CD4-positive, alpha-beta T cell treated with Interleukin-4 for 1 hour (primary cell): ENCODE data around the gene KIAA1217.

Experiments used
- DNase-seq, 2 donors: peaks; one replicate each; pipeline ENCODE4 v3.0.0-alpha.2; 2020 to 2022

The KIAA1217 gene

DNA sequence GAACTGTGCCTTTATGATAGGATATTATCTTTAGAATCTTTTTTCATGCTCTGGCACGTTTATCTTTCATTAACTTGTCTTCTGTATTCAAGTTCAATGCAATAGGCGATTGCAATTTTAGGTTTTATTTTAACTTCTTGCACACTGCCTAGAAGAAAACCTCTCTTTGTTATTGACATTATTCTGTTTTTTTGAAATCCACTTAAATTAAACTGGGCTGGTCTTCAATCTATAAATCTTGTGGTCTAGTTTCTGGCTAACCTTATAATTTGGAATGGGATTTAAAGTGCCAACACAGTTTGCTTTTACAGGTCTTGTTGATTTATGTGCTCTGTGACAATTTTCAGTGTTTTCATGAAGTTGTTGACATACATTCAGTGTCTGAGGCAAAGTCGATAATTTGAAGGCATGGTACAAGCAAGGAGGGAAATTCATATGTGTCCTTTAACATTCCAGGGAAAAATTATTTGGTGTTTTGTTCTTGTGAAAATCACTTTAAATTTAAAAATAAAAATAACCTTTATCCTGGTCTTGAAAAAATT is 240.9 kb downstream of the KIAA1217 start:
- DNase-seq: no peak

- peak in 1 of 2 donors; percentile 10 for DNase-seq
Observed at GRCh38 chr10:24451325-24451820, 242.4 kb downstream of the KIAA1217 start.

GRCh38 chr10:24452030-24452429 is 243.1 kb downstream of the KIAA1217 start:
- DNase-seq: no peak

DNA sequence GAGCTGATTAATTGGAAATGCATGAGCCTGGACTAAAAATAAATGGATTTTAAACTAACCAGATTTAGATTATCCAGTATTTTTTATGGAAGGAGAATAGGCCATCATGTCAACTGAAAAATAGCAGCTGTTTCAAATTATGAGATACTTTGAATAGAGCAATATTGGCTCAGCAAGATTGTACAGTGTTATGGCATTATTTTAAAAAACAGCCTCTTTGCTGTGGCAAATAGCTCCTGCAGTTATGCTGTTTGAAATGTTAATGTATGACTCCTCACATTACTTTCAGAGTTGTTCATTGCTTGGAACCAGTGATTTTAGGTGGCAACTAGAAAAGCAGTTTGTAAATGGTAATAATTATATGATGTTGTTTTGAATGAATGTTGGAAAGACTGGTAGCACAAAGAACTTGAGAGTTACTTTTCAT is 244.5 kb downstream of the KIAA1217 start:
- no peak for DNase-seq

DNA sequence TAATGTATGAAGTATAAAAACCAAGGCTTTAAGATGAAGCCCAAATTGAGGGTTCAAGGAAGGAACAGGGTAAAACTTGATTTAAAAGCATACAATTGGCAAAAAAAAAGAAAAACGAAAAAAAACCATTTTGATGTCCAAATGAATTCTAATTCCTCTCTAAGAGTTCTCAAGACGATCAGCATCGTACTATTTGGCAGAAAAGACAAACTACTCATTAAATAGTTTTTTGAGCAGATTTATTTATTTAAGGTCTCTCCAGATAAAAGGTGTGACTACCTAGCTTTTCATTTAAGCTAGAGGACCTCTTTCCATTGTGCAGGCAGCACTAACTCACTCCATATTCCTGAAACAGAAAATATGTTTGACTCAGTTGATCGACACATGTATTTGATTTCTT is 245.0 kb downstream of the KIAA1217 start:
- no peak for DNase-seq

DNA sequence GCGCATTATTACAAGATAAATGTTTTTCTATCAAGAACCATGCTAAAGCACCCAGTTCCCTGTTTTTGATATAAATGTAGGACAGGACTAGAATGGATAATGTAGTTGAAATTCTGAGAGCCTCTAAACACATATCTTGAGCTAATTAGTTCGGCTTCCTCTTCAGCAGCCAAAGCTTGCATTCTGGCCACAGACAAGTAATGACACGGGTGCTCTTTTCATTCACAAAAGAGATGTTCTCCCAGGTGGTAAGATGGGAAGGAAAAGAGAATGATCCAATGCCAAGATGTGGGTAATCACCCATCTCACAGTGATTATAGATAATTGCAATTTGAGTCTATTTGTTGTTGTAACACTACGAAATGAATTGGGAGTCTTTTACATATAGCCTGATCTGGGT is 246.5 kb downstream of the KIAA1217 start:
- DNase-seq: no peak

DNA sequence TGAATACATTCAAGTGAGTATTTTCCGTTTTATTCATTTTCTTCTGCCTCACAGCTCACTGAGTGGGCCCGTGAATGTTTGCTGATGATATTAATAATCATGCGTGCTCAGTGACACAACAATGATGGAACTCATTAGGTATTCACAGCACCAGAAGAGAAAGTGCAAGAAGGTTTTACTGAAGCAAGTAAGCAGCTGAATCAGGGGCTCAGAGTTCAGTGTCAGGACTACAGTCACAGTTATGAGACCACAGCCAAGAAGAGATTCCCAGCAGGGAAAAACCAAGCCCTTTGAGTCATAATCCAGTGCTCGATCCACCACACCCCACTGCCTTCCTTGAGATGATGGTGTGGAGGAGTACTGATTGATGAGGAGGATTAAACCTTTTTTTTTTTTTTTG is 247.4 kb downstream of the KIAA1217 start:
- DNase-seq: no peak

DNA sequence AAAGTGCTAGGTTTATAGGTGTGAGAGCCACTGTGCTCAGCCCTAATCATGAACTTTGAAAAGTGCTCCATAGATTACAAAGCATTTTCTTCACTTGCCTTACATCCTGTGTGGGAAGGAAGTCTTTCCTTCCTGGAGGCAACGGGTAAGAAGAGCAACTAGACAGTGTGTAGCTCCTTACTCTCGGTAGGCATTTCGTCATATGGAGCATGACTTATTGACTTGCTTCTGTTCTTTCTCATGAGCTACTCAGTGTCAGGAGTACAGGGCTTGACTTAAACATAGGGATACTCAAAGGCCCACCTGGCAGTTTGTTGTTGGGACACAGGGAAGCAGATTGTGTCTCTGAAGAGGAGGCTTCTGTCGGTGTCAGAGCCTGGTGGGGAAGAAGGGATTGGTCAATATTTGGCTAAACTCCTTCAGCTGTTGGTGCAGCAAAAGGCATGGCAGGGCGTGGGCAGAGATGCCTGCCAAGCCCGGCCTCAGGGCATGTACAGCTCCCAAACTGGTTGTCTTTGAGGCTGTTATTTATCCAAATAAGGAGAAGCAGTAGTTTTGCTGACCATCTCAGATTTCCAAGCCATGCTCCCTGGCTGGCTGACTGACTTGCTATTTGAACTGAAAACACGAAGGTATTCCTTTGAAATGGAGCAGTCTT is 248.9 kb downstream of the KIAA1217 start:
- no peak for DNase-seq

DNA sequence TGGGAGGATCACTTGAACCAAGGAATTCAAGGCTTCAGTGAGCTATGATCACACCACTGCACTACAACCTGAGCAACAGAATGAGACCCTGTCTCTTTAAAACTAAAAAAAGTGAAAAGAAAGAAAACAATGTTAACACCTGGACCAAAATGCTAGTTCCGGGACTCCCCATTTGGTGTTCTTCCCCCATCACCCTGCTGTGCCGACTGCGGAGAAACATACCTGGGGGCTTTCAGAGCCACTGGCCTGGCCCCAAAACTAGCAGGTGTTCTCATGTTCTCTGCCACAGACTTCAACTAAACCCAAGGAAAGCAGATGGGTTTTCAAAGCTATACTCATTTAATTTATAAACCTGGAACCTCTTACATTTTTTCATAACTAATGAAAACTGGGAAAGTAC is 250.9 kb downstream of the KIAA1217 start:
- DNase-seq: no peak

GRCh38 chr10:24462291-24462813 is 253.4 kb downstream of the KIAA1217 start:
- no peak for DNase-seq

- DNase-seq: no peak
Observed at GRCh38 chr10:24462889-24463552, 254.1 kb downstream of the KIAA1217 start.

DNA sequence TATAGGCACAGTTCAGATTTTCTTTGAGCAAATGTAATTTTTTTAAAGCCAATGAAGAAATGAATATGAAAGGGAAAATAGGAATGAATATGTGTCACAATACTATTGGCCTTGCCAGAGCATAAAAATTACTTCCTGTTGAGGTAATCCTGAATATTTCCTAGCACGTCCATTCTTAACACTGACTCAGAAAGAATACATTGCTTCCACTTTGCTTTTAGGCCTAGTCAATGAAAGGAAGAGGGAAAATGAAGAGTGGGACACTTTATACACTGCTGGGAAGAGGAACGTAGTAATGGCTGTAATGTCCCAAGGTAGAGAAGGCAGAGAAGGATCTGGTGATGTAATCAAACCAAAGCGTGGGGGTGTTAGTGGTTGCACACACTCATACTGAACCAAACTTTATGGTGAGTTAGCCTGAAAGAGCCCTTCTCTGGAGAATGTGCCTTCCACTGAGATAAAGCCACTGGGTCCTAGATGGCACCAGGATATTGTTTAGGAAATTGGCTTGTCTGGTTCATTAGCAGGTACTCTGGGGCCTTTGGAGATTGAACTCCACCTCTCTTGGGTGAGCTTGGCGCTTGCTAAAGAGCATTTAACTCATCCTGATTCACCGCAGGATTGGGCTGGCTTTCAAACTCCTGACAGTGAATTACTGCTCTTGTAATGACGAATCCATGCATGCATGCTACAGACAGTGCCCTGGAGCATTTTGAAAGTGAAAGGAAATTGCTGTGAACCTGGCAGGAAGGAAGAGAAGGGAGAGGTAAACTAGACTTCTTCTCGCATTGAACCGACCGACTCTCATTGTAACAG is 254.9 kb downstream of the KIAA1217 start:
- DNase-seq: peak in 1 of 2 donors; percentile 29

GRCh38 chr10:24465124-24465874 is 256.4 kb downstream of the KIAA1217 start:
- no peak for DNase-seq

DNA sequence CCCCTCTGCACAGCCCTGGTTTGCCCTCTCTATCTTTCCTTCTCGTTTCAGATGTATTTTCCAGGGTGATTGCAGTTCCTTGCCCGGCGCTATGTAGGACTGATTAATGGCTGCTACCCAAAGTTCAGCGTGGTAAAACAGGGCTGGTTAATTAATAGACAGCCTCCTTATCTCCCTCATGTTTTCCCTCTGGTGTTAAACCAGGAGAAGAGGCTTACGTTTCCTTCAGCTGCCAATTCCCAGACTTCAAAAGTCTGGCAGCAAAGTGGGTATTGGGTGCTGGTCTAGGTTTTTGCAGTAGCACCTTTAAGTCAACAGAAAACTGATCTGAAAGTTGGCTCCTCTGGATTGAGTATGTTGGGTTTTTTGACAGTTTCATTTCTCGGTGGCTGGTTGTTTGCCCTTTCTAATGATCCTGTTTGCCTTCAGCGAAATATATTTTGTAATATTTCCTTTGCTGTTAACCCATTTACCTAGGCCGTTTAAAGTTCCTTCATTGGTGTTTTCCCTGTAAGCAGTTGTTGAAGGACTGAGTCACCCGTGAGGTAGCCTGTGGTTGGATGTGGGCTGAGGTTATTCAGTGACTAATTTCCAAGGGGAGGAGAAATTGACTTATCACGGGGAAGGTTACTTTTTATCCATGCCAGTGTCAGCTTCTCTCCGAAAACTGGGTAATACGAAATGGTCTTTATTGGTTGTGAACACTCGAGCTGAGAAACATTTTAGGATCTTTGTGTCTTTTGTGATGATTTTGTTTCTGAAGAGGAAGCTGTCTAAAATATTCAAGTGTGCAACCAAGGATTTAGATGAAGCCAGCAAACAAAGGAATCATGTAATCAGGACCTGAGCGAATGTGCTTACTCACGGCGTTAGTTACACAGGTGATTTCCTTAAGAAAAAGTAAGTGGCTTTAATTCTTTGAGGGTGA is 257.2 kb downstream of the KIAA1217 start:
- peak in 1 of 2 donors; percentile 22 for DNase-seq

- no peak for DNase-seq
Observed at GRCh38 chr10:24467136-24467535, 258.2 kb downstream of the KIAA1217 start.

DNA sequence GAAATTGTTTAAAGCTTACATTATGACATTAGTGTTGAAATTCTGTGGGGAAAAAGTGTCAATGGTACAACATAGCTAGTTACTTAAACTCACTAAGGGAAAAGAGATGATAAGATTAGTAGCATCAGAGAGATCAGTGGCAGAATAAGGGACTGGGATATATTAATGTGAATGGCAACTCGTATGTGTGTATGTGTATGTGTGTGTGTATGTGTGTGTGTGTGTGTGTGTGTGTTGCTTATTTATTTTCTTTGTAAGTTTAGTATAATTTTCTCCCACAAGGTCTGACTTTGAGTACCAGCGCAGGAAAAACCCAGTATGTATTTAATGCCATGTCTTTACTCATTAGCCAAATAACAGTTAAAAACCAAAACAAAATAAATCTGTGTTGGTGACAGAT is 258.7 kb downstream of the KIAA1217 start:
- no peak for DNase-seq

DNA sequence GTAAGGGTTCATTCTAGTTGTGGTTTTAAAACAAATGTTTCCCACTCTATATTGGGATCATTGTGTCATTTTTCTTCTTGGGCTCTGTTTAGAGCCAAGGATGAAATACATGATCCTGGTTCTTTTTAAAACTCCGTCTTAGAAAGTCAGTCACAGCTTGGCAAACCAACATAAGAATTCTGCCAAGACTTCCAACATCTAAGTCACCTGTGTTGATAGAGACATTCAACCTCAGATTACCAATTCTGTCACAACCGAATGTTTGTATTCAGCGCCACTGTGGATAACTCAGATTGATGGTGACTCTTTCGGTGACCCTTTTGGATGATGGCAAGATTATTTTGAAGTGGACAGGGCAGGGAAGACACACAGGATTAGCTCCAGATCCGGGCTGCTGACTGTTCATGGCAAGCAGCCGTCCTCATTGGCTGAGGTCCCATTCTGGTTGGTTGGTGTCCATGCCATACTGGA is 259.4 kb downstream of the KIAA1217 start:
- DNase-seq: no peak

- DNase-seq: no peak
Observed at GRCh38 chr10:24469993-24470392, 261.1 kb downstream of the KIAA1217 start.

- DNase-seq: no peak
Observed at GRCh38 chr10:24475598-24475997, 266.7 kb downstream of the KIAA1217 start.

DNA sequence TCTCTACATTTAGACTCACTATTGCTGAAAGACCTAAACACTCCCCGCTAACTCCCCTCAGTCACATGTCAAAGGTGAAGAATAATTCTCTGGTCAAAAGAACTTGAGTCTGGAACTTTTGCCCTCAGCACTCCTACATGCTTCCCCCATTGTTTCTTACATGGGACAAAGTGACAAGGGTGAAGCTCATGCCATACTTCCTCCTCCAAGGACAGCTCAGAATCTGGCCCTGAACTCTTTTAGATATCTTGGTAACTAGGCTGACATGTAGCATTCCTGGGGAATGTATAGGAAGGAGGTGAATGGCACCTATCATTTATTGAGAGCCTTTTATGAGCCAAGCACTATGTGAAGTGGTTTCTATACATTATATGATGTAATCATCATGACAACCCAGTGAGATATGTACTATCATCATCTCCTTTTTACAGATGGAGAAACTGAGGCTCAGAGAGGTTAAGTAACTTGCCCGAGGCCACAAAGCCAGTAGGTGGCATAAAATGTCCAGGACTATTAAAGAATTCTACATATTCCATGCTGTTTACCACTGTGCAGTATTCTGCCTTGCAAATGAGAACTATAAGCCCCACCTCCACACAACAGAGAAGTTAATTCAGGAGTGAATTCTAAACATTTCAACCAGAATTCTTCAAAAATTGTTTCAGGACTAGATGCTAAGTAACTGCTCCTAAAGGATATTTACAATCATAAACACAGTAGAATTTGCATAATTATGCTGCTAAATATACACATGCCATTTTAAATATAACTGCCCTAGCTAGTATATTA is 268.2 kb downstream of the KIAA1217 start:
- no peak for DNase-seq
